T1000 (cell line): ENCODE measurements around the gene LPAR3.
"Not testable (repeated sequence)": the region's sequence is repeated elsewhere in the genome, so short reads cannot be mapped to it uniquely, and the experiment has no call there.

Experiments used
- DNase-seq: peaks from one replicate; lab custom pipeline; 2025; ENCODE audit warnings: mixed read lengths; lab: John Stamatoyannopoulos, UW

The LPAR3 gene

GRCh38 chr1:84902727-84903126 is 9.7 kb upstream of the LPAR3 start:
- DNase-seq: not testable (repeated sequence)

GRCh38 chr1:84899969-84900368 is 7.0 kb upstream of the LPAR3 start:
- DNase-seq: no peak

- DNase-seq: no peak
Measured at GRCh38 chr1:84896279-84896678, 3.3 kb upstream of the LPAR3 start.

DNA sequence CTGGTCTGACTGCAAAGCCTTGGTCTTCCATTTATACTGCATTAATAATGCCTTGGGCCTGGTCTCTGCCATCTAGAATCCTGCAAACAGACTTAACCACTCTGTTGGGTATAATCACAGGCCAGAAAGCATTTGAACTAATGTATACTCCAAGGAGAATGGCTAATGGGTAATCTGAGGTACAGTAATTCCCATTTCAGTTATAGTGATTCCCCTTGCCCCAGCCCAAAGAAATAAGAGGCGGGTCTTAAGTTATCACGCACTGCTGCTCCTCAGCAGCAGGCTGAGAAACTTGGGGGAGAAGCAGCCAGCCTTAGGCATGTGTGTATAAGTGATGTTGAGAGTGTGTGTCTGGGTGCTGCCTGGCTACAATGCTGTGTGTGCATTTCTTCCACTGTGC is 2.4 kb downstream of the LPAR3 start:
- DNase-seq: no peak

GRCh38 chr1:84889437-84889836 is 3.6 kb downstream of the LPAR3 start:
- DNase-seq: no peak

DNA sequence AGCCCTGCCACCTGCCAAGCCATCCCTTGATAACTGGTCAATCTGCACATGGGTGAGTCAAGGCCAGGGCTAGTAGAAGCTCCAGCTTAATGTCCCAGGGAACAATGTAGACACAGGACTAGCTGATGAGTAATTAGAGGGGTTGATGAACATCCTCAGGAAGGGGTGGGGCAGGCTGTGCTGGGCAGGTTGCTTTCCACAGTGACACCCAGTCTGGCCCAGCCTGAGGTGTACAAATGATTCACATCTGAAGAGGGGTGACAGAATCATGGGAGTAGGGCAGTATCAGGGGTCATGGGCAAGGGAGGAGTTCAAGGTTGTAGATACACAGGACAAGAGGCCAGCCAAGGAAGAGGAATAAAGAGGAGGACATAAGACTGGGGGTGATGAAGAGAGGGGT is 4.3 kb downstream of the LPAR3 start:
- no peak for DNase-seq

DNA sequence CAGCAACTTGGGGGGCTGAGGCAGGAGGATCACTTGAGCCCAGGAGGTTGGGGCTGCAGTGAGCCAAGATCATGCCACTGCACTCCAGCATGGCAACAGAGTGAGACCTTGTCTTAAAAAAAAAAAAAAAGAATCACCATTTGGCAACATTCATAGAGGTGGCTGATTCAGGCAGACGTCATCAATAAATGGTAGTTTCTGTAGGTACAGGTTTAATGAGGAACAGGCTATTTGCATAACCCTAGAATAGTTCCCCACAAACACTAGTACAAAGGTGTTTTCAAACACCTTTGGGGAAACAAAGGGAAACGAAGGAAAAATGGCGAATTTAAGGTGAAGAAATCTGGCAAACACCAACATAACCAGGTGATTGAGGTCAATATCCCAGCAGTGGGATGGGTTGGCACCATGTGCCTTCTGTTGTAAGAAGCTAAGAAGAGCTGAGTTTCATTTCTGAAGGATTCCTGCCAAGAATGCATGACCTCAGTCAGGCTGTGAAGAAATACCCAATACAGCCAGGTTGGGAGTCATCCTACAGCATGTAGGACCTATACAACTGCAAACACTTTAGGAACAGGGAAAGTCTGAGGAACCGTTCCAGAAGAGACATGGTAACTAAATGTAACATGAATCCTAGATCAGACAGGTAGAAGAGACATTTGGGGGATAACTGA is 5.6 kb downstream of the LPAR3 start:
- DNase-seq: no peak

DNA sequence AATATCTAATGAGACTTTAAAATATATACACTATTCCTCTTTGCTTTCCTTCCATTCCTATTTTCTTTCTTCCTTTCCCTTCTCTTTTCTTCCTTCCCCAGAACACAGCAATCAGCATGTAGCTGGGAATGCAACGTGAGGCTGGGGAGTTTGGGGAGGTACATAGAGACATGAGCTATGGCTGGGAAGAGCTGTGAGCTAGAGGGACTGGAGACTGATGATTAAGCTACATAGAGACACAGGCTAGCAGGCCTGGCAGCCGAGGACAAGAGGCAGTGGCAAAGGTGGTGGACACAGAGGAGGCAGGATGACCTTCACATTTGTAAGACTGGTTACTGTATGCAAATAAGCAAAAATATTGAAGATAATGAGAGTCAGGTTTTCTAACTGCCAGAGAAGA is 7.5 kb downstream of the LPAR3 start:
- no peak for DNase-seq

DNA sequence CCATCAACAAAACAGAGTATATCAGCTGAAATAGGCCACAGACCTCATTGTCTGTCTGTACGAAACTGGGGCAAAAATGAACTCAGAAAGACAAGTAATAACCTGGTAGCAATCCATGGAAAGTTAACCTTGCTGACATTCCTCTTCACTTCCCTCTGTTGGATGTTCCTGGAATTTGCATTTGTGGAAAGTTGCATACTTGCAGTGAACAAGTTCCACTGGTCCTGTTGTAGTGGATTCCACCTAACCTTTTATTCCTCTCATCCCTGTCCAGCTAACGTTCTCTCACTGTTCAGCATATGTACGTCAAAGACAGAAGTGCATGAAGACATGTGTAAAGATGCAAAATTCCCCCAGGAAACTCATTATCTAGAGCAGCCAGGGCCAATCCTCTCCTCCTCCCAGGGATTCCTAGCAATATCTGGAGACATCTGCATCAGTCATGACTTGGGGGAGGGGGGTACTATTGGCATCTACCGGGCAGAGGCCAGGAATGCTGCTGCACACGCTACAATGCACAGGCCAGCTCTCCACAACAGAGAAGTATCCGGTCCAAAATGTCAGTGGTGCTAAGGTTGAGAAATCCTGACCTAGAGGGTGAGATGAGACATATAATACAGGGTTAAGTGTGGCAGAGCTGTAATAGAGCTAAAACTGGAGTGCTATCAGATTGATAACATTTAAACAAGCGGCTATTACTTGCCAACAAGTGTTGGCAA is 8.2 kb downstream of the LPAR3 start:
- no peak for DNase-seq

- DNase-seq: no peak
Measured at GRCh38 chr1:84883286-84883685, 9.7 kb downstream of the LPAR3 start.

DNA sequence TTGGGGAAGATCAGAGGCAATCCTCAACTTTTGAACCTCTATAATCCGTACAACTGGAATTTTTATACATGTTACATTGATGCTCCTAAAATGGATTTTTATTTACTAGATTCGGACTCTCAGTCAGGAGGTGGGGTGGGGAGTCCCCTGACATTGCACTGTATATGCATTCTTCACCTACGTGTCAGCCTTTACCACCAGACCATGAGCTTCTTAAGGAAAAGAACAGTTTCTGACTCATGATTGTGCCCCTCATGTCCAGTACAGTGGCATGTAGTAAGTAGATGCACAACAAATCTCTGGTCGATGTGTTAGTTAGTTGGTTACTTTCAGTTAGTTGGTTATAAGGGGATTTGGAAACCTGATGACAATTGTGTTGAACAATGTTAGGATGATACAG is 15.4 kb downstream of the LPAR3 start:
- DNase-seq: no peak

DNA sequence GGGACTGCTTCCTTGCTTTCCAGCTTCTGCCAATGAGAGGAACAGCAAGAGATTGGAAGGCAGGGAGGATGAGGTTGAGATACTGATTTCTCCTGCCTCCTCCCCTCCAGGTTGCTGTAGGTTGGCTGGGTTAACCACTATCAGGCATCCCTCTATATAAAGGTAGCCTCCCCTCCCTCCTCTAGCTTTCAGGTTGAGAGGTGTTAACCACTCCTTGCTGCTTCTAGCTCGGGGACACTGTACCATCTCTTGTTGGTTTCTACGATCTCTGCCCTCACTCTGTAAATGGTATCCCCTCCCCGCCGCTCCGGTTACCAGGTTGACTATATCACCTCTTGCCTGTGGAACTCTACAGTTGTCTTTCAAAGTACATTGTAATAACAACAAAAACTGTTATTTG is 16.7 kb downstream of the LPAR3 start:
- no peak for DNase-seq

DNA sequence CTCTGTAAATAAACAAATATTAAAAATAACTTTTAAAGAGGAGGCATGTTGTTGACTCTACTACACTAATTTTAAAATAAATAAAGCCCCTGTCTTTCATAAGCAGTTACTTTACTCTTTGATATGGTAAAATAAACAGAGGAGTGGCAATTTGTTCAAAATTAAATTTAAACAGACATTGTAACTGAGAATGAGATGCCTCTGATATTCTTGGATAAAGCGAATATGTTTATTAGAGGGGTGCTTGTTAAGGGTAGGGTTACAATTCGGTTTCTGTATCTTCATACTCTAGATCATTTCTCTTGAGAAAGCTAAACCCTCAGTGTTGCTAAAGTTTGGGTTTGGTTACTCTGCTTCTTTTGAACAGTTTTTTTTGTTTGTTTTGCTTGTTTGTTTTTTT is 19.6 kb downstream of the LPAR3 start:
- no peak for DNase-seq

DNA sequence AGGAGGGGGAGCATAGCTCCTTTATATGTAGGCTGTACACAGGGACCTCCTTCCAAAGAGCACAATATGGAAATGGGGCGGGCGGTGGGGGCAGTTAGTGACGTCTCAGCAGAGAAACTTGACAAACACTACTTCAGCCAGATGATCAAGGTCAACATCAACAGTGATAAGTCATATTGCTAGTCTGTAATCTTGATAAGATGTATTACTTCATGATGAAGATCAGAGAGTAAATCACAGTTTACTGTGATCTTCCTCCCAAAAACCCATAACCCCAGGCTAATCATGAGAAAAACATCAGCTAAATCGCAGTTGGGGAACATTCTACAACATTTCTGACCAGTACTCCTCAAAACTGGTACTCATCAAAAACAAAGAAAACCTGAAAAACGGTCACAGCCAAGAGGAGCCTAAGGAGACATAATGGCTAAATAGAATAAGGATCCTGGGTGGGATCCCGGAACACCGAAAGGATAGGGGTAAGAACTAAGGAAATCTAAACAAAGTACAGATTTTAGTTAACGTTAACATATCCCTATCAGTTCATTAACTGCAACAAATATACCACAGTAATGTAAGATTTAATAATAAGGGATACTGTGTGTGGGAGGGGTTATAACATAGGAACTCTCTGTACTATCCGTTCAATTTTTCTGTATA is 20.2 kb downstream of the LPAR3 start:
- DNase-seq: no peak

- DNase-seq: no peak
Measured at GRCh38 chr1:84871181-84871580, 21.8 kb downstream of the LPAR3 start.

DNA sequence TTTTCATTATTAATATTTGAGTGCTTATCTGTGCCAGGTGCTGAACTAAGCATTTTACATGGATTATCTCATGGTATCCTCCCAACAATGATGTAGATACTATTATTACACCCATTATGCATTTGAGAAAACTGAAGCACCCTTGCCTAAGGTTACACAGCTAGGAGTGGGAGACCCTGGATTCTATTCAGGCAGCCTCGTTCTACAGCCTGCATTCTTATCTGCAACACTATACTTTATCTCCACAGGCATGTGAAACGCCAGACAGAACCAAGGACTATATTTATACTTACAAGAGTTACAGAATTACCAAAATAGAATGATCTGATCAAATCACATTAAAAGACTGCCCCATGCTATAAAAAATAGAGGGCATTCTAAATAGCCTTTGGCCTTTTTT is 22.4 kb downstream of the LPAR3 start:
- DNase-seq: no peak

DNA sequence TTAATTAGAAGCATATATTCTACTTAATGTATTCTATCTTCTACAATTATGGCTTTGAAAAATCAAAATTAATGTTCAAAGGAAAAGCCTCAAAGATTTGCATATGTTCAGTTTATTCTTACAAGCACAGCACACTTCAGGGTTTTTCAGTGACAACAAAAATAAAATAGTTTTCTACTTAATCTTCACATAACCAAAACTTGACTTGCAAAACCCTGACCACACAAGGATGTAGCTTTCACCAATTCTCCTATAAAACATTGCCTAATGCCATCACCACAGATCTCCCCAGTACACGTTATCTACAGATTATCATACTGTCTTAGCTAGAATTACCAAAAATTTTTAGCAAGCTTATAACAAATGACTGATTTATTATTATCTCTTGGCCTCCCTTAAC is 23.3 kb downstream of the LPAR3 start:
- no peak for DNase-seq

GRCh38 chr1:84862810-84863251 is 30.2 kb downstream of the LPAR3 start:
- DNase-seq: no peak

DNA sequence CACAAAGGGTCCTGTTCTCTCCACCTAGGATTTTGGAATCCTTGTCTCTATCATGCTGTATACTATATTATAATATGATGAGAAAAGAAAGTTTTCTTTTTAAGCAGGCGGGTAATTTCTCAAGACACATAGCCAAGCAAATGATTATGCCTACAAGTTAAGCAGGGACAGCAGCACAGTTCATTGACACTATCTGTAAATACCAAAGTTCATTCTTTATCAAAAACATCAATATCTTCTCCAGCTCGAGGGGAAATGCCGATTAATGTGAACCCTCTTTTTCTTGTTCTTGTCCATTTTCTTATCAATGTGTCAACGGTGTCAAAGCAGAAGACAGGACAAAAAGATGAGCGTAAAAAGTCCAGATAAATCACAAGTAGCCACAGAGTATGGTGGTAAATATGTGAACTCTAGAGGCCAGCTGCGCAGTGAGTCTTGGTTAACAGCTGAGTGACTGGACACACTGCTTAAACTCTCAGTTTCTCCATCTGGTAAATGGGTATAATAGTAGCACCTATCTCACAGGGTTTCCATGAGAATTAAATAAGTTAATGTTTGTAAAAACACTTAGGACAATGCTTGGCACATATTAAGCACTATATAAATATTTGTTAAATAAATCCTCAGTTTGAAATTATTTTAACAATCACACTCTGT is 30.9 kb downstream of the LPAR3 start:
- DNase-seq: no peak

DNA sequence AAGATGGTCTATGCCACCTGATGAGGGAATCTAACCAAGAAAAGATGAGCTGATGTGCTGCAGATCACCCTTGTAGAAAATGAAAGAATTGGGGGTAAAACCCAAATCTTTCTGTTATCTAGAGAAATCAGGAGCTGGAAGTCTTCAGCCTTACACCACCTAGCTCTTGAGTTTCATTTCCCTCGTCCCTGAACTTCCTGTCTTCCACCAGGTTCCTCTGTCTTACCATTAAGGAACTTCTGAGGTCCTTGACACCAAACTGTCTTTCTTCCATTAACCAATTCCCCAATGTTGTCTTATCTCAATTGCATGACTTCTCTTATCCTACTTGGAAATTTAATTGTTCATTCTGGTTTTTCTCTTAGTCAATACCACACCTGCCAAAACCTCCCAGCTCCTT is 31.5 kb downstream of the LPAR3 start:
- DNase-seq: no peak

GRCh38 chr1:84859866-84860265 is 33.1 kb downstream of the LPAR3 start:
- no peak for DNase-seq

GRCh38 chr1:84857906-84858305 is 35.1 kb downstream of the LPAR3 start:
- DNase-seq: no peak
